Raji (cell line): ENCODE data around the gene PMEL.

Experiments used
- POLR2A ChIP-seq: IDR thresholded peaks from 2 replicates; pipeline ENCODE4 v1.6.1; 2011; ENCODE audit warnings: low read depth, low read length, control low read depth; ENCODE audit not compliant: insufficient read depth

The PMEL gene

DNA sequence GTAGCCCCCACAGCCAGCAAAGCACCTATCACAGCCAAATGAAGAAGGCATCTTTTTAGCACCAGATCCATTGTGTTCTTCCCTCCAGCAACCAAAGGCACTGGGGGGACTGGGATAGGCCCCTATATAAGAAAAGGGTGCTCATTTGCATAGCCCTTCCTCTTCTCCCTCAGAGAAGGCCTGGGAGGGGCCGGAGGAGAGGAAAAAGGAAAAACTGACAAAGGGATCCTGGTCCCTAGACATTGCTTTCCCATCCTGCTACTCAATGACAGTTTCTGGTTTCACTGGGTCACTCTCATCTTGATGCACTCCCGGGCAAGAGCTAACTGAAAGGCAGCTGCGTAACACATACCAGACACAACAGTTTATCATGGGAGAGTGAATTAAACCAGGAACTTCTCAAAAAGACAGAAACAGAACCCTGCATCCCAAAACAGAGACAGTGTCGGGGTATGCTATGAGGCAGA is at the start of gene PMEL:
TSS of gene PMEL (minus strand) at position 102 of the 467 bp plus-strand sequence. CDS start at position 71, 31 bp downstream.
- TF ChIP-seq POLR2A, result no peak

- no peak for TF ChIP-seq POLR2A
Measured at GRCh38 chr12:56014205-56014604, 48.4 kb upstream of the PMEL start.

- TF ChIP-seq POLR2A, result no peak
Measured at GRCh38 chr12:56013482-56013881, 47.6 kb upstream of the PMEL start.

- TF ChIP-seq POLR2A, result no peak
Measured at GRCh38 chr12:56011509-56012090, 45.8 kb upstream of the PMEL start.

DNA sequence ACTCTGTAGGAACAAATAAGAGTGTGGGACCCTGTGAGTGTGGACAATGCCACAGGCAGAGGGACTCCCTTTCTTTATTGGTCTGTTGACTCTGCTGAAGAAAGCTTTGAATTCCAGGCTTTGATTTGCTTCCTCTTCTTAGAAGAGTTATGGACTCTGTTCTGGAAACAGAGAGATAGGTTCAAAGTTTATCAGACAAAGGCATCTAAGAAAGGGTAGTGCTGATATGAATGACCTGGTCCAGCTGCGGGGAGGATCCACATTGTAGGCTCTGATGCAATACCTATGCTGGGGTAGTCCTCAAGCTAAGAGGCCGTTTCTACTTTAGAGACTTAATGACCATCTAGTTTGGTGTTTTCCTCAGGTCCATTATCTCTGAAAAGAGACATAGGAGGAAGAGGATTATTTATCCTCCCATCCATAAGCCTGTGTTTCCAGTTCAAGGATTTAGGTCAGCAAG is 44.3 kb upstream of the PMEL start:
- no peak for TF ChIP-seq POLR2A

DNA sequence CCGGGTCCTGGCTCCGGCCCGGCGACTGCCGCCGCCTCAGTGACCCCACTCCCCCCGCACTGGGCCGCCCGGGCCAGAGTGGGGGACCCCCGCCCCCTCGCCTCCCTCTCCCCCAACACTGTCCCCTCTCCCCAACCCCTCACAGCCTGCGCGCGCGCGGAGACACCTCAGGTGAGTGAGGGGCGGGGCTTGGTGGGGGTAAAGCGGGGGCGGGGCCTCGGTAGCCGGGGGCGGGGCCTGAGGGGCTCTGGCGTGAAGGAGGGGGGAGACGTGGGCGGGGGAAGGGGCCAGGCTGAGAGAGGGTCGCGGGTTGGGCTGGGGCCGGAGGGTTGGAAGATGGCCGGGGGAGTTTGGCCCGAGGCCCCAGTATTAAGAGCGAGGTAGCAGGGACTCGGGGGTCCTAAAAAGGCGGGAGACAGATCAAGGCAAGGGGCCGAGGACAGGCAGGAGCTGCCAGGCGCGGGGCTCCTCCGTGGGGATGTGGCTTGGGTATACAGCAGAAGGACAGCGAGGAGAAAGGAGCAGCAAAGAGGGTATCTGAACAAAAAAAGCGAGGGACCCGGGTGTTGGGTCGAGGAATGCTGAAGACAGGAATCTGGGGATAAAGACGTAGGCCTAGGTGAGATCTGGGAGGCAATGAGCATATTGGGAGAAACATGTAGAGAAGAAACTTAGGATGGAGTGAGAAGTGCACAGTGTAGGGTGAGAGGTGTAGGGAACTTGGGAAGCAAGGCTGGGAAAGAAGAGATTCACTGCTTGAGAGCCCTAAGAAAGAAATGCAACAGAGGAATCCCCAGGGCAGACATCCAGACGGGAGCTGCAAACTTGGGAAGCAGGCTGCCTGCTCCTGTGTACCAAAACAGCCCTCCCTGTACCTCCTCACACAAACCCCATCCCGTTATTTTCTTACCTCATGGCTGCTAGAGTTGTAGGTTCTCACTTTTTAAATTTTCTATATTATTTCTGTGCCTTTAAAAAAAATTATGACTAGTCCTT is 42.0 kb upstream of the PMEL start:
- TF ChIP-seq POLR2A, result peak; percentile 19; the same call in 1 of the 2 replicates

DNA sequence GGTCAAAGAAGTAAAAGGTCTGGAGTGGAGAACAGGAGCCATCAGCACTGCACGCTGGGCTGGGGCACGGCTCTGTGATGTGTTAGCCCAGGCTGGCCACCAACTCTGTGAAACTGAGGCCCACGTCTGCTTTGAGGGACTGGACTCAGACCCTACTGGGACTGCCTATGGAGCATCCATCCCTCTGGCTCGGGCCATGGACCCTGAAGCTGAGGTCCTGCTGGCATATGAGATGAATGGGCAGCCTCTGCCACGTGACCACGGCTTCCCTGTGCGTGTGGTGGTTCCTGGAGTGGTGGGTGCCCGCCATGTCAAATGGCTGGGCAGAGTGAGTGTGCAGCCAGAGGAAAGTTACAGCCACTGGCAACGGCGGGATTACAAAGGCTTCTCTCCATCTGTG is 38.4 kb upstream of the PMEL start:
- no peak for TF ChIP-seq POLR2A

DNA sequence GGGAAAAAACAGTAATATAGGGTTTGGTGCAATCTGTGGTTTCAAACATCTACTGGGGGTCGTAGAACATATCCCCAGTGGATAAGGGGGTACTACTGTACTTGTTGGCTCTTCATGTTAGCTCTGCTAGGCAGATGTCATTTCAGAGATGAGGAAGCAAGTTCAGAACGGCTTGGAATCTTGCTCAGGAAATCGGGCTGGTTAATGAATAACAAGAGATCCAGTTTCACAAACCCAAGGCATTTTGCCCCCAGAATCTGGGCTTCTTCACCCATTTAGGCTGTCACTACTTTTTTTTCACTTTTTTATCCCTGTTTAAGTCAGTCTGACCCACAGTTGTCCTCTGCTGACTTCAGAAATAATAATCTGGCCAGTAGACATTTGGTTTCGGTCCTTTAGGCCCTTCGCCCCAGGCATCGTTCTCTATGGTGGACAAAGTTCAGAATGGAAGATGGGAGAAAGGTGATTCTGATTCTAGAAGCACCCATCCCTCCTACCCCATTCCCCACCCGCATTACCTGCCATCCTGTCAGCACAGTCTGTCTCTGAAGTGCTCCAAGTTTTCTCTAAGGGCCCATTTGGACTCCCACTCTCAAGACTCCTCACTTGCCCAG is 35.8 kb upstream of the PMEL start:
- TF ChIP-seq POLR2A, result no peak

GRCh38 chr12:55999522-55999921 is 33.7 kb upstream of the PMEL start:
- peak; percentile 33; the same call in 1 of the 2 replicates for TF ChIP-seq POLR2A

- TF ChIP-seq POLR2A, result no peak
Measured at GRCh38 chr12:55997535-55997859, 31.7 kb upstream of the PMEL start.

DNA sequence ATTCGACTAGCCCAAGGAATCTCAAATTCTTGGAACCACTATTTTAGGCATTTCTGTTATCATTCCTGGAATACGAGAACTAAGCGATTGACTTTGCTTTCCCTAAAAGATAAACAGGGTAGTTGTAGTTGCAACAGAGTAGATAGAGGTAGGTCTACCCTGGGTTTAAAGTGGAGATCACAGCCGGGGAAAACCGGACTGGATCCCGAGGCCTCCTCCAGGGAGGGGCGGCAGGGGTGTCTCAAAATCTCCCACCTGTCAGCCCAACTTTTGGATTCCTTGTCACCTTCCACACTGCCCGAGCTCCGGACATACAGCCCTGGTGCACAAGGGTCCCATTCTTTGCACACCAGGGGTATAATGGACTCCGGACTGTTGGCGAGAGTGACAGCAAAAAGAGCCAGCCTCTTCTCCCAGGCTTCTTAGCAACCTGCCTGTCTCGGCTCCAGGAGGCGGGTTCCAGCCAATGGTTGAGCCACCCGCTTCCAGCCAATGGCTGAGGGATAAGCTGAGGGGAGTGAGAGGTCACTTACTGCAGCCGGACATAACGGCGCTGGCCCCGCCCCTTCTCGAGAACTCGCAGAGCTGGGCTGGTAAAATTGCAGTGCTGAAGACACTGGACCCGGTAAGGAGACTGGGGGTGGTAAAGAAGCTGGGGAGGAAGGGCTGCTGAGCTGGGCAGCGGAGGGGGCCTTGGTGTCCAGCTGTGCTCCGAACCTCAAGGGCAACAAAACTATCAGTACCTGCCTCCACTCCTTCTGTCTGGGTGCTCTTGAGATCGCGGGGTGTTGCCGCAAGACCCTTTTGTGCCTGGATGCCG is 31.1 kb upstream of the PMEL start, which contains the start of gene SUOX:
TSS of gene SUOX (plus strand) at position 562 of the 820 bp plus-strand sequence. CDS start 4,946 bp downstream, outside the sequence.
- no peak for TF ChIP-seq POLR2A

DNA sequence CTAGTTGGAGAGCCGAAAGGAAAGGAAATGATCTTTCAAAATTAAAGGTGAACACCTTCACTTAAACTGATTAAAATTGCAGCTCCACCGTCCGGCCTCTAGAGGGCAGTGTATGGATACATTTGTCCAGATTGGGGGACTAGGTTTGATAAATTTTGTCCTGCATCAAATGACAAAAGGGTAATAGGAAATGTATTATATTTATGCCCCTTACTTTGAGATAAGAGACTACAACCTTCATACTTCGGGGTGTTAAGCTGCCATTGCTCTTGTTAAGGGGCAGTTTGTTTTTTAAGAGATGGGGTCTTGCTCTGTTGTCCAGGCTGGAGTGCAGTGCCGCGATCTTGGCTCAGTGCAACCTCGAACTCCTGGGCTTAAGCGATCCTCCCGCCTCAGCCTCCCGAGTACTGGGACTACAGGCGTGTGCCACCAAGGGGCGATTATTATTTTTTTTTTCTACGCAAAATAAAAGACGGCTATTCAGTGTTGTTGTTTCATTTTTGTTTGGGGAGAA is 30.4 kb upstream of the PMEL start:
- TF ChIP-seq POLR2A, result no peak

DNA sequence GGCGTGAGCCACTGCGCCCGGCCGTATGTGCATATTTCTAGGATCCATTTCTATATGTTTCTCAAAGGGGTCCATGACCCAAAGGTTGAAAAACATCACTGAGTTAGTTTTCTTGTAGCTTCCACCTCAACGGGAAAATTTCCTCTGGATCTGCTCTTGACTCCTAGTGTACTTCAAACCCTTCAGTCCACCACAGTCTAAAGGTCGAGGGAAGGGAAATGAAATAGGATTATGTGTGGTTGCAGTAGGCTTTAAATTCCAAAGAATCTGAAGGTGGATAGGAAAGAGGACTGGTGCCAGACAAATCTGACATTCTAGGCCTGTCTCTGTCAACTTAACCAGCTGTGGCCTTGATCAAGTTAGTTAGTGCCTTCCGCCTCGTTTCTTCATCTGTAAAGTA is 29.5 kb upstream of the PMEL start:
- no peak for TF ChIP-seq POLR2A

DNA sequence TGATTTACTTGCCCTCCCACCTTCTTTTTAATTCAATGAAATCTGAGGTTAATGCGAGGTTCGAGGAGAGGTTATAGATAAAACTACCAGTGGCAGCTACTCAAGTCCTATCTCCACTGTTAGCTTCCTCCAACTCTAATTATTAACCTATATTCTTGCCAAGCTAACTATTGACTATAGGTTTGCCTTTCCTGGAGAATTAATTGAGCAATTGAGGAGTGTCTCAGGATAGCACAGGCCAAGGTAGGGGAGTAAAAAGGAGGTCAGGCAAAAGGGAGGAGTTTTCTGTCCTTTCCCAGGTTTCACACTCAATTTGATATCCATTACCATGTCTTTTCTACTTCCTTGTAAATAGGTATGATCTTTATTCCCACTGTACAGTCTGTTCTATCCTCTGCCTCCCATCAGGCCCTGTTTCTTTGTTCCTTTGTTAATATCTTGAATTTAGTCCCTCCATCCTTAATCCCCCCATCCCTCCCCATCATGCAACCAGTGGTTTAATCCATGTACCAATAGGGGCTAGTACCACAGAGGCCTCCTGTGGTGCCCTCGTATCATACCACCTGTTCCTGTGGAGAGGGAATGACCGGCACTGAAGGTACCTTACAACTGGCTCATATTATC is 27.5 kb upstream of the PMEL start:
- TF ChIP-seq POLR2A, result no peak
